Subcutaneous preadipocyte (primary cell): ENCODE data around the gene GRK4. TPM values are rescaled to one million over a fixed set of nuclear protein-coding genes. Genes with fewer than 3 reads are reported as not detected.

Experiments
- small RNA-seq: library from RNA; depleted of rRNA; stranded (forward); fragments of <200 nt; gene quantifications from one replicate; pipeline ENCODE3, GENCODE V24; 2012
- total RNA-seq: library from RNA; depleted of rRNA; stranded (reverse); fragments of >200 nt; gene quantifications from 2 replicates; pipeline ENCODE4 v1.2.3, GENCODE V29; 2012

The GRK4 gene
- total RNA-seq: 4.4 and 5.7 TPM in 2 replicates

DNA sequence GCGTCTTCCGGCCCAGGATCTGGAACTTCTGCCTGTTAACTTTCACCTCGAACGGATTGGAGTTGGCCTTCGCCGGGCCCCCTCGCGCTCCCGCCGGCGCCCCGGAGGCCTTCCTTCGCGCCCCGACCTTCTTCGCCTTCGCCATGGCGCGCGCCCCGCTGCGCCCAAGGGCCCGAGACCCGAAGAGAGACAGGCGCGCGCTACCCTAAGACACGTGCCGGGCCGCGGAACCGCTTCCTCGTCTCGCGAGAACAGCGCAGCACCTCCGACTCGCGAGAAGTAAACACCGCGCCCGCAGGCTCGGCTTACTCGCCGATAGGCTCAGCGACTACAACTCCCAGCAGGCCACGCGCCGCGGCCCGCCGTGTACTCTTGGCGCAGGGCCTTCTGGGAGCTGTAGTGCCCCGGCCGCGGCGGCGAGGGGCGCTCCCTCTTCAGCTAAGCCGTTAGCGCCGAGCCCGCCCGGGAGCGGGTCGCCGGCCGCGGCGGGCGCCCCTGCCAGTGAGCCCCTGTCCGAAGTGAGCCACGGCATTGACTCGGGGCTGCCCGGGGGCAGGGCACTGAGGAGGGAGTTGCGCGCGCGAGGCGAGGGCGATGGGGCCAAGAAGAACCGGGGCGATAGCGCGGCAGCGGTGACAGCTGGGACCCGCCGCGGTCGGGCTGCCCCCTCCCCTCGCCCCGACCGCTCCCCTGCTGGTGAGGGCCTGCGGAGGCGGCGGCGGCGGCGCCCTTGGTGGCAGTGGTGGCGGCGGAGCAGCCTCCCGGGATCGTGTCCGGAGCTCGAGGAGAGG lies at the start of gene GRK4, which contains the start of gene NOP14:
GRK4 (plus strand) TSS at position 397 of the 791 bp plus-strand sequence. CDS start 500 bp downstream, outside the sequence.
NOP14 (minus strand) TSS at position 232 of the 791 bp plus-strand sequence; CDS start at position 145, 87 bp downstream.

DNA sequence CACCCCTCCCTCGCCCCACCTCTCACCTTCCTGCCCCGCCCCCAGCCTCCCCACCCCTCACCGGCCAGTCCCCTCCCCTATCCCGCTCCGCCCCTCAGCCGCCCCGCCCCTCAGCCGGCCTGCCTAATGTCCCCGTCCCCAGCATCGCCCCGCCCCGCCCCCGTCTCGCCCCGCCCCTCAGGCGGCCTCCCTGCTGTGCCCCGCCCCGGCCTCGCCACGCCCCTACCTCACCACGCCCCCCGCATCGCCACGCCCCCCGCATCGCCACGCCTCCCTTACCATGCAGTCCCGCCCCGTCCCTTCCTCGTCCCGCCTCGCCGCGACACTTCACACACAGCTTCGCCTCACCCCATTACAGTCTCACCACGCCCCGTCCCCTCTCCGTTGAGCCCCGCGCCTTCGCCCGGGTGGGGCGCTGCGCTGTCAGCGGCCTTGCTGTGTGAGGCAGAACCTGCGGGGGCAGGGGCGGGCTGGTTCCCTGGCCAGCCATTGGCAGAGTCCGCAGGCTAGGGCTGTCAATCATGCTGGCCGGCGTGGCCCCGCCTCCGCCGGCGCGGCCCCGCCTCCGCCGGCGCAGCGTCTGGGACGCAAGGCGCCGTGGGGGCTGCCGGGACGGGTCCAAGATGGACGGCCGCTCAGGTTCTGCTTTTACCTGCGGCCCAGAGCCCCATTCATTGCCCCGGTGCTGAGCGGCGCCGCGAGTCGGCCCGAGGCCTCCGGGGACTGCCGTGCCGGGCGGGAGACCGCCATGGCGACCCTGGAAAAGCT lies 110.9 kb downstream of the GRK4 start, which contains the start of the genes HTT and HTT-AS:
HTT (plus strand) TSS at position 604 of the 768 bp plus-strand sequence; CDS start at position 749, 145 bp downstream.
HTT-AS (minus strand) TSS at position 461 of the 768 bp plus-strand sequence.

Small RNA genes within 50 kb of the gene (small RNA-seq; reads per million reads assigned to genes)
- gene RF02134 (not detected), gene RF02135 (not detected), gene RNU6-204P (0.27 reads per million, percentile 5 among the genes with 10 or more reads in this experiment)

Other genes with a start within 250 kb of the GRK4 start
- gene TNIP2, start 207.2 kb upstream of the GRK4 start, total RNA-seq: 38.7 and 41.5 TPM in 2 replicates
- gene SH3BP2, start 170.5 kb upstream of the GRK4 start, total RNA-seq: 20.6 and 37.1 TPM in 2 replicates
- 151 and 169 TPM in 2 replicates for gene ADD1, start 119.7 kb upstream of the GRK4 start, total RNA-seq
- gene NOP14, start 165 bp upstream of the GRK4 start, total RNA-seq: 36.0 and 37.9 TPM in 2 replicates
- gene HTT-AS, start 111.0 kb downstream of the GRK4 start, total RNA-seq: not detected in 2 replicates
- gene HTT, start 111.1 kb downstream of the GRK4 start, total RNA-seq: 62.5 and 66.3 TPM in 2 replicates